GM12872 (cell line): Measurements from ENCODE around the gene MAP3K3.
A peak's percentile ranks its signal among the peaks of the same experiment; 100 is the strongest.

Experiments used
- CTCF ChIP-seq: IDR thresholded peaks from 3 replicates; pipeline ENCODE4 v1.5.1; 2011; ENCODE audit warnings: low read depth, mild to moderate bottlenecking, low read length, moderate library complexity; ENCODE audit not compliant: insufficient read depth

MAP3K3 gene

GRCh38 chr17:63621684-63622573, at the start of gene MAP3K3:
Gene MAP3K3 (plus strand): TSS chr17:63622417. CDS start chr17:63622760, 343 bp downstream.
- peak; percentile 6; the same call in 1 of the 3 replicates for TF ChIP-seq CTCF

GRCh38 chr17:63573634-63574033, 48.6 kb upstream of the MAP3K3 start:
- peak; percentile 18; the same call in 1 of the 3 replicates for TF ChIP-seq CTCF

GRCh38 chr17:63578027-63578768, 44.0 kb upstream of the MAP3K3 start:
- no peak for TF ChIP-seq CTCF

- no peak for TF ChIP-seq CTCF
Measured at GRCh38 chr17:63578769-63579111, 43.5 kb upstream of the MAP3K3 start.

GRCh38 chr17:63579633-63580032, 42.6 kb upstream of the MAP3K3 start:
- no peak for TF ChIP-seq CTCF

- TF ChIP-seq CTCF, result no peak
Measured at GRCh38 chr17:63587770-63588169, 34.4 kb upstream of the MAP3K3 start.

GRCh38 chr17:63588797-63589196, 33.4 kb upstream of the MAP3K3 start:
- no peak for TF ChIP-seq CTCF
